Fibroblast of upper back skin (primary cell): ENCODE results near the gene FALEC.

Experiments
- DNase-seq: peaks from one replicate; pipeline ENCODE4 v3.0.0-alpha.2; 2013

Gene FALEC

DNA sequence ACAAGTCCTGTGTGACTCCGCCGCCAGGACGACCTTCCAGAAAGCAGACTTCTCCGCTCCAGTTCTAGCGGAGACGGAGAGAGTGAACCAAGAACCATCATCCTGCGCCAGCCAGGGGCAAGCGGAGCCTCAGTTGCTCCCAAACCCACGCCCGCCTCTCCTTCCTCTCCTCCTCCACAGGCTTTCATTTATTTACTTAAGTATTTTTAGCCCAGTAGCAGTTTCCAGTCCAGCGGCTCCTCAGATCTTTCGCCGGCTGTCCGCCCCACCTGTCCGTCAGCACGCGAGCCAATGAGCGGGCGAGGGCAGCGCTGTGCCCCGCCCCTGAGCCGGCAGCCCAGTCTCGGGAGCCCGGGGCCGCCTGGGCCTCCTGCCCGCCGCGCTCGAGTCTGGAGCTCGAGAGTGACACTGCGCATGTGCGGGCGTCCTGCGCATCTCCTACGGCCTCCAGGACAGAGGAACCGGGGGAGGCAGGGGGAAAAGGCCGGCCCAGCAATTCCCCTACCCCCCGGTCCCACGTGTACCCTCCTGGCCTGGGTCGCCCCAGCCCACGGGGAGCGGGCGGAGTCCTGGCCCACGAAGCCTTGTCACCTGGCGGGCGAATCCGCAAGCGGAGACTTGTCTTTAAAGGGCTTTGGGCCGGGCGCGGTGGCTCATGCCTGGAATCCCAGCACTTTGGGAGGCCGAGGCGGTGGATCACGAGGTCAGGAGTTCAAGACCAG lies at the start of gene FALEC:
Gene FALEC, plus strand, starts transcription at position 425 of the 722 bp plus-strand sequence.
- DNase-seq: peak; percentile 96

DNA sequence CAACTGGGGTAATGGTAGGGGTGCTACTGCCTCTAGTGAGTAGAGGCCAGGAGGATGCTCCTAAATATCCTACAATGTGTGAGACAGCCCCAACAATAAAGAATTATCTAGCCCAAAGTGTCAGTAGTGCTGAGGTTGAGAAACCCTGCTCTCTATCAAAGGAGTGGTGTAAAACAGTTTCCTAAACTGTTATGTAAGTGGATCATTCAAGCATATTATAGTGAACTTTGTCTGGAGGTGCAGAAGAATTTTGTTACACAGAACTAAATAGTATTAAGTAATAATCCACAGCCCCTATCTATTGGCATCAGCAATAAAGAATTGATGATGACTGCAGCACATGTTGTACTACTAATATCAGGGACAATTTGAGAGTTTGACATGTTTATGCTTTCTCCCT lies 48.6 kb upstream of the FALEC start:
- DNase-seq: no peak

DNA sequence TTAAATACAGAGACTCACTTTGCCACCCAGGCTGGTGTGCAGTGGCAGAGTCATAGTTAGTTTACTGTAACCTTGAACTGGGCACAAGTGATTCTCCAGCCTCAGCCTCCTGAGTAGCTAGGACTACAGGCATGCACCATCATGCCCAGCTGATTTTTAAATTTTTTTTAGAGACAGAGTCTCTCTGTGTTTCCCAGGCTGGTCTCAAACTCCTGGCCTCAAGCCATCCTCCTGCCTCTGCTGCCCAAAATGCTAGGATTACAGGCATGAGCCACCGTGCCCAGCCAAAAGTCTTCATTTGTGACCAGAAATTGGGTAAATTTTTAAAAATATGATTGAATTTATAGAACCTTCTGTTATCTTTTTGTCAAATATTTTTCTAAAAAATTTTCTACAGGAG lies 46.3 kb upstream of the FALEC start:
- no peak for DNase-seq

DNA sequence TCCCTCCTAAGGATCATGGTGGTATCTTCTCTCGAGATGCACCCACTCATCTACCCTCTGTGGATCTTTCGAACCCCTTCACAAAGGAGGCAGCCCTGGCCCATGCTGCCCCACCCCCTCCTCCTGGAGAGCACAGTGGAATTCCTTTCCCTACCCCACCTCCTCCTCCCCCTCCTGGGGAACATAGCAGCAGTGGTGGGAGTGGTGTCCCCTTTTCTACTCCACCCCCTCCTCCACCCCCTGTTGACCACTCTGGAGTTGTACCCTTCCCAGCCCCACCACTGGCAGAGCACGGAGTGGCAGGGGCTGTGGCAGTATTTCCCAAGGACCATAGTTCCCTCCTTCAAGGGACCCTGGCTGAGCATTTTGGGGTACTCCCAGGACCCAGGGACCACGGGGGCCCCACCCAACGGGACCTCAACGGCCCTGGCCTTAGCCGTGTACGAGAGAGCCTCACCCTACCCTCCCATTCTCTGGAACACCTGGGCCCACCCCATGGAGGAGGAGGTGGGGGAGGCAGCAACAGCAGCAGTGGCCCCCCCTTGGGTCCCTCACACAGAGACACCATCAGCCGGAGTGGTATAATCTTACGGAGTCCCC lies 42.9 kb upstream of the FALEC start:
- no peak for DNase-seq

DNA sequence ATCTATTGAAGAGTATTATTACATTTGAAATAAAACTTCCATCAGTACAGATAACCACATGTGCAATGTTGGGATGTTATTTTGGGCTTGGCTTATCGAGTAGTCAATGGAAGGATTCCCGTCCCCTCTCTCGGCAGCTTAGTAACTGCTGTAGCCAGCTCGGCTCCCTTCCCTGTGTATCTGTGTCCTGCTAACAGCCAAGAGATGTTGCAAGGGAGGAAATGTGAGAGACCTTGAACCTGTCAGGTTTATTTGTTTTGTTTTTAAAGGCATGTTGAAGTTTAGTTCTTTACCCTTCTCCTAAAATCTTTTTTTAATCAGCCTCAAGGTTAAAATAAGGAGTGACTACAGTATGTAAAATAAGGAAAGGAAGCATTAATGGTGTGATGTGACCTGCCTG lies 41.9 kb upstream of the FALEC start:
- DNase-seq: no peak

DNA sequence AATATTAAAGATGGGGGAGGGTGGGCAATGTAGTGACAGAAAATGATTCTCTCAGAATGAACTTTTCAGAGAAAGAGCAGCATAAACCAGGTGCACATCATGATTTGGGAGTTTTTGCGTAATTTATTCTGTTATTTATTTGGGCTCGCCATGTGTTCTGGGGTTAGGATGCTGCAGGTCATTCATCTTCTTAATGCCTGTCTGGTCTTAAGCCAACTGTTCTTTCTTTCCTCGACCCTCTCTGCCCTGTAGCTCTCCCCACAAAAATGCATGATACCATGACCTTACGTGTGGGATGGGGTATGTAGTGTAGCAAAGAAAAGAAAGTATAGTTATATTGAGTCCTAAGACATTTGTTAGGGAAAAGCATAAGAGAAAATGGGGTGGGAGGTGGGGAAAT lies 40.7 kb upstream of the FALEC start:
- no peak for DNase-seq

DNA sequence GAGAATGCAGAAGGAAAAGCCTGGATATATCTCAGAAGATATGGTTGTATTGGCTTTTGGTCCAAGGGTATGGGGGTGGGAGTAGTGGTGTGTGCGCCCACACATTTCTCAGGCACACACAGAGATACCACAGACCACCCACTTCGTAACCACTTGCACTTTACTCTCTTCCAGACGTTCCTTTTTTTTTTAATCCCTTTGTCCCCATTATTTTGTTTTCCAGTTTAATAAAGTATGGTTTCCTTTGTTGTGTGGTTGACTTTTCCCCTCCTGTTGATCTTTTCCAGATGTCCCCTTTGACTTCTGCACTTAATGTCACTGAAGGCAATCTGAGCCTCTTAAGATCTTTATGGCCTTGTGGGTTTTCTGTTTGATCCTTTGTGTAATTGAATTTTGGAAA lies 38.8 kb upstream of the FALEC start:
- DNase-seq: peak; percentile 13

DNA sequence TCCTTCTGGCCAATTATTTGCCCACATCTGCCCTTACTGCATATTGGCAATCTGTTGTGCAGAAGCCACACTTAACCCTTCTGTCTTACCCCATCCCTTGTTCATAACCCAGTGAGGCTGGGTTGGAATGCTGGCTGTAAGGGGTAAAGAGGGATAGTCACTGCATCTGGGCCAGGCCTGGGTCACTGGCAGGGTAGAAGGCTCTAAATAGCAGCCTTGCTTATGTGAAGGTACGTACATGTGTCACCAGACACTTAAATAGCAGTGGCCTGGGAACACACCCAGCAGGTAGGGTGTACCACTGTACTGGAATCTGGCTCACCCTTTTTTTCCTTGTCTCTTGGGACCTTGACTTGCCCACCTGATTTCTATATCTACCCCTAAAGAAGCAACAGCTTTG lies 38.2 kb upstream of the FALEC start:
- DNase-seq: no peak

DNA sequence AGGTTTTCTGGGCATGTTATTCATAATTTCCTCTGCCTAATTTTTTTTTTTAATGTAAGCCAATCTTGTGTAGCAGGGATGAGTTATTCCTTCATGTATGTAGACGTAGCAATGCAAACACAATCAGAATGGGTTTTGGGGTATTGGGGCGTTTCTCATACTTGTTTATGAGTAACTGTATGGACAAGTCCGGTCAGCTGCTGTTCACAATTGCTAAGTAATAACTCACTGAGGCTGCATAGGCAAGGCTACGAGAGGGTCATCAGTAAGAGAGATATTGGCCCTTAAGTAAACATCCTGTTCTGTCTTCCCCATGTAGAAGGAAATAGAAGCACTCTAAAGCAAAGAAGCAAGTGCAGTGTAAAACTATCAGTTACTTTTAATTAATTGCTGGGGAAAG lies 37.8 kb upstream of the FALEC start:
- DNase-seq: peak; percentile 21

DNA sequence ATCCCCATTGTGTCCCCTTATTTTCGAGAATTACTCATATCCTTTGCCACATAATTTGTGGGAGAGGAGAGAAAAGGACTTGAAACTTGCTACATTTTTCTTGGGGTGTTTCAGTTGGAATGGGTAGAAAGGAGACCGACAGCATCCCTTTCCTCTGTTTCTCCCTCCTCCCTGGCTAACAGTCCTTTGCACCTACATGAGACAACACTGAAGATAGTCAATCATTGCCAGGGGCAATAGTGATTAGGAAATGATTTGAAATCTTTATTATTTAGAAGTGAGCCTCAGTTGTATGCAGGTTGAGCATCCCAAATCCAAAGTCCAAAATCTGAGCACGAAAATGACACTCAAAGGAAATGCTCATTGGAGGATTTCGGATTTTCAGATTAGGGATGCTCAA lies 36.2 kb upstream of the FALEC start:
- DNase-seq: no peak

DNA sequence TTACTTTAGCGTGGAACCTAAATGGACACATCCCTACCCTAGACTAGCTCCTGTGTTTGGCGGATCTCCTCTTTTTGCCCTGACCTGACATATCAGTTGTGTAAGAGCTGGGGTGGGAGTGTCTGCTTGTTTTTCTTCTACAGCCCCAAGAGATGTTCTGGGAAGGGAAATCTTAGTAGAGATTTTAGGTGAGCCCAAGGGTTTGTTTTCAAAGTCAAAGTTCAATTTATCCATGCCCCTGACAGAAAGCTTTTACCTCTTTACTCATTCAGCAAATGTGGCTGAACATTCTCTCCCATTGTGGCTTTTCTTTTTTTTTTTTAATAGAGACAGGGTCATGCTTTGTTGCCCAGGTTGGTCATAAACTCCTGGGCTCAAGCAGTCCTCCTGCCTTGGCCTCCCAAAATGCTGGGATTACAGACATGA lies 35.6 kb upstream of the FALEC start:
- no peak for DNase-seq

DNA sequence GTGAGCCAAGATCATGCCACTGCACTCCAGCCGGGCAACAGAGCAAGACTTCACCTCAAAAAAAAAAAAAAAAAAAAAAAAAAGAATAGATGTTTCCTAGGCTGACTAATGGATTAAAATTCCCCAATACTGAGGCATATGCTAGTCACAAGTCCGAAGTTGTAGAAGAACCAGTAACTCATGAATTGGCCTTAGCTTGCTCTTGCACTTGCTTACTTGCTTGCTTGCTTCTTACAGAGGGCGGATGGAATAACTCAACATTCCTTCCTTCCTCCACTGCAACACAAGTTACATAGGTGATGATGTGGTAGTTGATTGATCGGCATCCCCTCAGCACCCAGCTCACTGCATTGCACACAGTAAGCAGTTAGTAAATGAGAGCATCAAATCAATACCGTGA lies 31.1 kb upstream of the FALEC start:
- DNase-seq: peak; percentile 38

DNA sequence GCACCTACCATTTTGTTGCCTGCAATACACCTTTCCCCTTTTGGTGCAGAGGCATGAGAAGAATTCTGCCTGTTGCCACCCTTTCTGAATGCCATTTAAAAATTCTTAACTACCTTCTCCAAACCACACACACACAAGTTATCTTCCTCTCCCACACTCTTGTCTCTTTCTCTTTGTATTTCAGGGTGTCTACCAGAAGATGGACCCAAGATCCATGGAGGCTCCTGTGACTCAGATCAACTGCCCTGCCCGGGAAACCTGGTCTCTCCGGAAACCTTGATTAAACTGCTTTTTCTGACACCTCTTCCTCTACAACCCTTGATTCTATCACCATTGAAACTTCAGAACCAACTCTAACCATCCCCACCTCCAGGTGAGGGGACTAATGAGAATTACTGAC lies 30.7 kb upstream of the FALEC start:
- DNase-seq: peak; percentile 42

DNA sequence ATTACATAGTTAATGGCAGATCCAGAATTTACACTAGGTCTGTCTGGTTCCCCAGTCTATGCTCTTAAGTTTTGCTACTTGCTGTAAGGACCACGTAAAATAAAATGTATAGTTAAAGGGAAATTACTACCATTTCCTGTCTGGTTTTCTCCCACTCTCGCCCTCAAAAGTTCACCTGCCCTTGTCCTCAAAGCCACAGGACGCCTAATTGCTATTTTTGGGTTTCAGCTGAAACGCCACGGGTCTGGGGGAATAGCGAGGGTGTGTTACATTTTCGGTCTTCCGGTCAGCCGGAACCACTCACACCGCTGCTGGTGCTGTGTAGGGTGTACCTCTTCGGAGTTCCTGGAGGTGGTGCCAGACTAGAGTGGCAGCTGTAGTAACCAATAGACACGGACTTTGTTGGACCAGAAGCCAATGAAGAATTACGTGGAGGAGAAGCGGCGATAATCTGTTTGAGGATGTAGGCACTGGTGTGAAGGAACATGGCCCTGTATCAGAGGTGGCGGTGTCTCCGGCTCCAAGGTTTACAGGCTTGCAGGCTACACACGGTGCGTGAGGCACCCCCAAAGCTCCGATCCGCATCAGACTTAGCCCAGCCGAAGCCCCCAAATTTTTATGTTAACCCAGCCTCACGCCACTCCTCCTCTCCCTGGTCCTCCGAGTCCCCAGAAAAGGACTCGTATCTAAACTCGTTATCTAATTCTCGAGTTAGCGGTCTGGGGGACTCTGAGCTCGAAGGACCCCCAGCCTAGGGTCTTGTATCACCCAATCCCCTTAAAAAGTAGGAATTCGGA lies 28.4 kb upstream of the FALEC start, which contains the start of gene TARS2:
Gene TARS2, plus strand, starts transcription at position 454 of the 797 bp plus-strand sequence. Its CDS starts 32 bp downstream, at position 486.
- peak; percentile 99 for DNase-seq

DNA sequence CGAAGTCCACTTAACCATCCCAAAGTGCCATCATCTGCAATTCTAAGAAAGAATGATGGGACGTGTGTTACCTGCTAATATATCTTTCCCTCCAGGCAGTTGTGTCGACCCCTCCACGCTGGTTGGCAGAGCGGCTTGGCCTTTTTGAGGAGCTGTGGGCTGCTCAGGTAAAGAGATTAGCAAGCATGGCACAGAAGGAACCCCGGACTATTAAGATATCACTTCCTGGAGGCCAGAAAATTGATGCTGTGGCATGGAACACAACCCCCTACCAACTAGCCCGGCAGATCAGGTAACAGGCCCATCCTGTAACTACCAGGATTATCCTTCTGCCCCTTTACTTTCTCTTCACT lies 27.8 kb upstream of the FALEC start:
- DNase-seq: no peak

DNA sequence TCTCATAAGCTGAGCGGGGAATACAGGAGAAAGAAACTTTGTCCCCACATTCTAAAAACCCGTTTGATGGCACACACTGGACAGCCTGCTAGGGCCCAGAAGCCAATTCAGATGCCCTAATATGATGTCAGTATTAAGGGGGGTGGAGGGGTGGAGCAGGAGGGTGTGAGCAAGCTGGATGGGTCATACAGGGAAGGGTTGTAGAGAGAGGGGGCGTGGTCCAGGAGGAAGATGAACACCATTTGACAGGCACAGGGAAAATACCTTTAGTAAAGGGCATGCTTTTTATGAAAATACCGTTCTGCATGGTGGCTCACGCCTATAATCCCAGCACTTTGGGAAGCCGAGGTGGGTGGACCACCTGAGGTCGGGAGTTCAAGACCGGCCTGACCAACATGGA lies 22.4 kb upstream of the FALEC start:
- DNase-seq: no peak

DNA sequence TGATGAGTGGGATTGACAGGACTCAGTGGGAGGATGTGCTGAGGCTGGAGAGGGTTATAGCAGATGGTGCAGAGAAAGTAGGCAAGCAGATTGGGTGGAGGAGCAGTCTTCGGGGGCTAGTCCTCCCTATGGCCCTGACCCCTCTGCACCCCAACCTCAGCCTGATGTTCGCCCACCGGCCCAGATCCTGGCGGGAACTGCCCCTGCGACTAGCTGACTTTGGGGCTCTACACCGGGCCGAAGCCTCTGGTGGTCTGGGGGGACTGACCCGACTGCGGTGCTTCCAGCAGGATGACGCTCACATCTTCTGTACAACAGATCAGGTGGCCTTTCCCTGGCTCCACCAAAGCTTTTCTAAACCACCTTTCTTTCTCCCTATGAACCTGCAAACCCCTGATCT lies 17.2 kb upstream of the FALEC start:
- no peak for DNase-seq

DNA sequence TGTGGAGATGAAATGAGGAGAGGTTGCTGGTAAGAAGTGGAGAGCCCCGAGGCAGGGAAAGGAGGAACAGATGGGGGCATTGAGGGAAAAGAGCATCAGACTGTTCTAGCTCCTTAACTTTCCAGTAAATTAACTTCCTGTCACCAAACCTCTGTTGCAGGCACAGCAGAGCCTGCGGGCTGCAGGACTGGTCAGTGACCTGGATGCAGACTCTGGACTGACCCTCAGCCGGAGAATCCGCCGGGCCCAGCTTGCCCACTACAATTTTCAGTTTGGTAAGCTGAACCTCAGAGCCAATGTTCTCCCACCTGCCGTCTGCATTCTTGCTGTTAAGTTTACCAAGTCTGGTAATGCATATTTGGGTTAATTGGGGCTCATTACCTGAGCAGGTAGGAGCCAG lies 10.1 kb upstream of the FALEC start:
- no peak for DNase-seq

DNA sequence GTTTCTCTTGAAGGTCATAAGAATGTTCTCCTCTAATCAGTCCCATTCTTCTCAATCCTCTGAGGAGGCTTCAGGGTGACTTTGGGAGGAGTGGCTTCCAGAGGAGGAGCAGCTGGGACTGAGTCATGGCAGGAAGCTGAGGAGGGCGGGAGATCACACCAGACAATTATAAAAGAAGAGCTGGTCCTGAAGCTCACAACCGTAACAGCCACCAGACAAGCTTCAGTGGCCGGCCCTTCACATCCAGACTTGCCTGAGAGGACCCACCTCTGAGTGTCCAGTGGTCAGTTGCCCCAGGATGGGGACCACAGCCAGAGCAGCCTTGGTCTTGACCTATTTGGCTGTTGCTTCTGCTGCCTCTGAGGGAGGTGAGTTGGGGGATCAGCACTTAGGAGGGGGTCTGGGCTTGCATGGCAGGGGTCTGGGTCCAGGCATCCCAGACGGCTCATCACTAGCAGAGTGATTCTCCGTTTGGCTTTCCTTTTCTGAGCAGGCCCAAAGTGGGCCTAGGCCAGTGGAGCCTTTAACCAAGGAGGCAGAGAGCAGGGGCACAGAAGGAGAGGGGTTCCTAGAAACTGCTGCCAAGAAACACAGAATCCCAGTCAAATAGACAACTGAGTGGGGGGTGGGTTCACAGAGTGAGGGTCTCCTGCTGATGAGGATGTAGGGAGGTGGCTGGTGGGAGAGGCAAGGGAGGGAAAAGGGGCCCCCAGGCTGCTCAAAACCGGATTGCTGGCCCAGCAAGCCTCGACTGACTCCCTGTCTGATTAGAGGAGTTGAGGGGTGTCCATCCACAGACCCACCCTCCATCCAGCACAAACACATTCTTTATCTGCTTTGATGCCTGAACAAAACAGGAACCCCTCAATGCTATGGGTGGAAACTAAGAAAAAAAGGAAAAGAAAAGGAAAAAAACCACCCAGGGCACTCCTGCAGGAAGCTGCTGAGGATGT lies 7.4 kb upstream of the FALEC start, which contains the start of gene ECM1:
Gene ECM1, plus strand, starts transcription at position 198 of the 953 bp plus-strand sequence. Its CDS starts 101 bp downstream, at position 299.
- DNase-seq: peak; percentile 81

DNA sequence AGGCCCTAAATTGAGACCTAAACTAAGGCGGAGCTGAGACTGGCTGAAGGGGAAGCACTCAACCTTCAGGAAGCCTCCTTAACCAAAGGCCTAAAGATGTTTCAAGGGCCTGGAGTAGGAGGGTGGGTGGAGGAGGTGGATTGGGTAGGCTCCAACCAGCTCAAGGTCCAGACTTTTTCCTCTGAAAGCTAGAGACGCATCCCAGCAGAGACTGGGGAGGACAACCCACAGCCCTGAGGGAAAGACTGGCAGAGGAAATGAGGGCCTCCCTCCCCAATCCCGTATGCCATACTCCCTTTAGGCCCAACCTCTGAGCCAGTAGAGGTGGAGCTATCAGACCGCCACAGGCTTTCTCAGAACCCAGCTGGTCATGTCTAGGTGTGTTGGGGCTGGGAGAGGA lies 6.6 kb upstream of the FALEC start:
- DNase-seq: no peak

DNA sequence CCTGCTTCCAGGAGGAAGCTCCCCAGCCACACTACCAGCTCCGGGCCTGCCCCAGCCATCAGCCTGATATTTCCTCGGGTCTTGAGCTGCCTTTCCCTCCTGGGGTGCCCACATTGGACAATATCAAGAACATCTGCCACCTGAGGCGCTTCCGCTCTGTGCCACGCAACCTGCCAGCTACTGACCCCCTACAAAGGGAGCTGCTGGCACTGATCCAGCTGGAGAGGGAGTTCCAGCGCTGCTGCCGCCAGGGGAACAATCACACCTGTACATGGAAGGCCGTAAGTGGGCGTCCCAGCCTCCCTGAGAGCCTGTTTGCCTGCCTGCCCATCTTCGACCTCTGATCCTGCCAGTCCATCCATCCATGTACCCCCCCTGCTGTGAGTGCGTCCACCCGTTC lies 4.0 kb upstream of the FALEC start:
- no peak for DNase-seq

DNA sequence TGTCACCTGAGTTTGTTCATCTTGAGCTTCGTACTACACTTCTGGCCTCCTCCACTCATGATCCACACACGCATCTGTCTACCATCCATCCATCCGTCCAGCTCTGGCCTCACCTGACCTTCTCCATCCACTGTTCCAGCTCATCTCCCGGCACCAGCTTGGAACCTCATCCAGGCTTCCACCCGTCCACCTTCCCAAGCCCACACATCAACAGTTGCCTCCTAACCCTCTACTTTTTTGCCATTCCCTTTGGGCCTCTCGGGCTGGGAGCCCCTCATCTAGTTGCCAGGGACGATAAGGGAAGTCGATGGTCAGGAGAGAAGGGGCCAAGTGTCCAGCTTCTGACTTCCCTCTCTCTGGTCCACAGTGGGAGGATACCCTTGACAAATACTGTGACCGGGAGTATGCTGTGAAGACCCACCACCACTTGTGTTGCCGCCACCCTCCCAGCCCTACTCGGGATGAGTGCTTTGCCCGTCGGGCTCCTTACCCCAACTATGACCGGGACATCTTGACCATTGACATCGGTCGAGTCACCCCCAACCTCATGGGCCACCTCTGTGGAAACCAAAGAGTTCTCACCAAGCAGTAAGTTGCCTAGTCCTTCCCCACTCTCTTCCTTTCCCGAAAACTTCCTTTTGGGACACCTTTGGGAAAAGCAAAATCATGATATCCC lies 3.4 kb upstream of the FALEC start:
- no peak for DNase-seq
